Body of pancreas (tissue), 4 donors: Measurements from ENCODE around the gene ASCC3. TPM values are rescaled to one million over a fixed set of nuclear protein-coding genes. Genes with fewer than 3 reads are reported as not detected.

Experiments
- ATAC-seq: fragments of 150-250 bp; one replicate; pipeline ENCODE4 v1.9.1; 2016
- DNase-seq, 4 donors: peaks; one replicate each; pipeline ENCODE4 v3.0.0-alpha.2; 2019
- H3K27ac ChIP-seq, 4 donors: fragments of 200-600 bp; sonication (generic); 1 replicate in 3 of 4; 2 replicates in 1 of 4; pipeline versions ENCODE4 v1.5.1 to v1.6.1; 2016 to 2019; ENCODE audit warnings: mild to moderate bottlenecking in 1 of 4, mixed read lengths in 1 of 4, moderate library complexity in 1 of 4
- H3K27me3 ChIP-seq, 2 donors: fragments of 200-600 bp; sonication (generic); one replicate each; pipeline ENCODE4 v1.6.0; 2016; ENCODE audit warnings: mild to moderate bottlenecking in 1 of 2
- H3K36me3 ChIP-seq, 2 donors: fragments of 200-600 bp; sonication (generic); replicated peaks in 1 of 2; 2 replicates each; pipeline ENCODE4 v1.5.1; 2016; ENCODE audit warnings: low read depth in 2 of 2; ENCODE audit not compliant: insufficient read depth in 1 of 2
- H3K4me1 ChIP-seq: fragments of 200-600 bp; sonication (generic); one replicate; pipeline ENCODE4 v1.6.0; 2016
- H3K4me3 ChIP-seq, 2 donors: fragments of 200-600 bp; sonication (generic); 1 replicate in 1 of 2; 2 replicates in 1 of 2; pipeline ENCODE4 v1.5.1; 2016 to 2019
- H3K9me3 ChIP-seq, 3 donors: fragments of 200-600 bp; sonication (generic); 1 replicate in 2 of 3; 2 replicates in 1 of 3; pipeline ENCODE4 v1.5.1; 2016
- POLR2A ChIP-seq, 3 donors: fragments of 450-650 bp; IDR thresholded peaks; one replicate each; pipeline ENCODE4 v1.6.1; 2016; ENCODE audit warnings: antibody characterized with exemption in 3 of 3, mild to moderate bottlenecking in 2 of 3
- WGBS, 2 donors: methylation state at CpG; one replicate each; pipeline ENCODE4 v1.1.5; 2017; 5-methylcytosine and 5-hydroxymethylcytosine counted together
- intact Hi-C: fragments of 100-400 bp; cut with DNase I; formaldehyde crosslinking; loops from one replicate; pipeline ENCODE4 v1.15.1; 2023
- total RNA-seq, 2 donors: library from RNA; depleted of rRNA; stranded (reverse); fragments of >200 nt; gene quantifications; one replicate each; pipeline ENCODE4 v1.1.0, GENCODE V29; 2016
- TF ChIP-seq, protein P1 (sequence below), 7 experiments: fragments of 450-650 bp in 4 of 7; fragments of 200-600 bp in 3 of 7; sonication (generic) in 3 of 7; IDR thresholded peaks; one replicate each; pipeline ENCODE4 v1.5.1; 2016 to 2019; ENCODE audit warnings: antibody characterized with exemption in 7 of 7

The ASCC3 gene
- total RNA-seq, 2 donors from 2014 or later: 16.8 to 26.5 TPM

DNA sequence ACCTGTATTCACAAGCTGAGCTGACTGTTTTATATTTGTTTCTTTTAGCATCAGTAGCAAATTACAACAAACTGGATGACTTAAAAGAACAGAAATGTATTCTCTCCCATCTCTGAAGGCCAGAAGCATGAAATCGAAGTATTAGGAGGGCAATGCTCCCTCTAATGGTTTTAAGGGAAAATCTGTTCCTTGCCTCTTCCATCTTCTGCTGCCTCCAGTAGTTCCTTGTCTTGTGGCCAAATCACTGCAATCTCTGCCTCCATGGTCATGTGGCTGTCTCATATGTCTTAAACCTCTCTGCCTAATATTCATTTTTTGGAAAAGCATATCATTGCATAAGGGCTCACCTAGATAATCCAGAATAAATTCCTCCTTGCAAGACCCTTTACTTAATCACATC, 25.2 kb upstream of the ASCC3 start:
- no peak for TF ChIP-seq POLR2A (IDR thresholded peaks at IDR 0.05)
- TF ChIP-seq, protein P1, sequence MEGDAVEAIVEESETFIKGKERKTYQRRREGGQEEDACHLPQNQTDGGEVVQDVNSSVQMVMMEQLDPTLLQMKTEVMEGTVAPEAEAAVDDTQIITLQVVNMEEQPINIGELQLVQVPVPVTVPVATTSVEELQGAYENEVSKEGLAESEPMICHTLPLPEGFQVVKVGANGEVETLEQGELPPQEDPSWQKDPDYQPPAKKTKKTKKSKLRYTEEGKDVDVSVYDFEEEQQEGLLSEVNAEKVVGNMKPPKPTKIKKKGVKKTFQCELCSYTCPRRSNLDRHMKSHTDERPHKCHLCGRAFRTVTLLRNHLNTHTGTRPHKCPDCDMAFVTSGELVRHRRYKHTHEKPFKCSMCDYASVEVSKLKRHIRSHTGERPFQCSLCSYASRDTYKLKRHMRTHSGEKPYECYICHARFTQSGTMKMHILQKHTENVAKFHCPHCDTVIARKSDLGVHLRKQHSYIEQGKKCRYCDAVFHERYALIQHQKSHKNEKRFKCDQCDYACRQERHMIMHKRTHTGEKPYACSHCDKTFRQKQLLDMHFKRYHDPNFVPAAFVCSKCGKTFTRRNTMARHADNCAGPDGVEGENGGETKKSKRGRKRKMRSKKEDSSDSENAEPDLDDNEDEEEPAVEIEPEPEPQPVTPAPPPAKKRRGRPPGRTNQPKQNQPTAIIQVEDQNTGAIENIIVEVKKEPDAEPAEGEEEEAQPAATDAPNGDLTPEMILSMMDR (IDR thresholded peaks at IDR 0.05): no peak
- no peak for DNase-seq
- no peaks in the 10 kb centered on the region for H3K36me3 ChIP-seq

DNA sequence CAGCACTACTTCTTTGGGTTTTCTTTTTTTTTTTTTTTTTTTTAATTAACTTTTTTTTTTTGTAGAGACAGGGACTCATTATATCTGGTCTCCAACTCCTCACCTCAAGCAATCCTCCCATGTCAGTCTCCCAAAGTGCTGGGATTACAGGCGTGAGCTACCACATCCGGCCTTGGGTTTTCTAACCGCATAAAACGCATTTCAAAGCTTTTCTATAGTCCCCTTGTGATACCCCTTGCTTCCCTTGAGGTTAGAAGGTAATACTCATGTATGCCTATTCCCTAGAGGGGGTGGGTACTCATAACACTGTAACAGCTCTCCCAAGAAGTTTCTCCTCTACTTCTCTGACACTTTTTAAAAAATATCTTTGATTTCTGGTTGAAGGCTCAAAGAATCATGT, 23.9 kb upstream of the ASCC3 start:
- 78 to 88% methylated on average over 4 of the region's 4 CpGs for WGBS, 2 donors
- DNase-seq (no peak), ATAC-seq (no peak)
- Histone ChIP-seq H3K9me3 (no peaks in the 10 kb centered on the region), H3K27me3 (no peaks in the 10 kb centered on the region), H3K4me3 (no peak overlapping the region), H3K27ac (no peak overlapping the region), H3K36me3 (no peaks in the 10 kb centered on the region), H3K4me1 (no peaks in the 10 kb centered on the region)
- TF ChIP-seq, protein P1 (IDR thresholded peaks at IDR 0.05): no peak
- no peak for TF ChIP-seq POLR2A (IDR thresholded peaks at IDR 0.05)
- intact Hi-C loops: no loop called here

More for the DNA sequence above, 25.2 kb upstream of the ASCC3 start:
- H3K27ac ChIP-seq: no peak overlapping the region
- intact Hi-C loops: no loop called here
- WGBS, 2 donors: 37 to 56% methylated on average over 1 of the region's 1 CpG
- no peaks in the 10 kb centered on the region for H3K4me1 ChIP-seq
- no peak overlapping the region for H3K4me3 ChIP-seq
- no peak for ATAC-seq
- no peaks in the 10 kb centered on the region for H3K27me3 ChIP-seq
- no peaks in the 10 kb centered on the region for H3K9me3 ChIP-seq

DNA sequence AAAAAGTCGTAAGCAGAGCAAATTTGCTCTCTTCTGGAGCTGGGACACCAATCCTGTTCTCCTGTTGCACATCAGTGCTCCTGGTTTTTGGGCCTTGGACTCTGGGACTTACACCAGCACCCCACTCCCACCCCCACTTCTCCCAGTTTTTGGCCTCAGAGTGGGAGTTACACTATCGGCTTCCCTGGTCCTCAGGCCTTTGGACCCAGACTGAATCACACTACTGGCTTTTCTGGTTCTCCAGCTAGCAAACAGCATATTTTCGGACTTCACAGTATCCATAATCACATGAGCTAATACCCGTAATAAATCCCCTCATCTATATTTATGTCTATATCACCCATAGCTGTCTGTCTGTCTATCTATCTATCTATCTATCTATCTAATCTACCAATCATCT, 23.2 kb upstream of the ASCC3 start:
- Histone ChIP-seq H3K27me3 (no peaks in the 10 kb centered on the region), H3K36me3 (no peaks in the 10 kb centered on the region), H3K4me3 (no peak overlapping the region), H3K27ac (no peak overlapping the region), H3K4me1 (no peaks in the 10 kb centered on the region), H3K9me3 (peaks cover 0 to 3% (median 0%) of the 10 kb centered on the region in 3 donors)
- DNase-seq (no peak), ATAC-seq (no peak)
- intact Hi-C loops: no loop called here
- WGBS, 2 donors: 75 to 84% methylated on average over 4 of the region's 4 CpGs
- TF ChIP-seq, protein P1 (IDR thresholded peaks at IDR 0.05): no peak
- TF ChIP-seq POLR2A (IDR thresholded peaks at IDR 0.05): no peak

GRCh38 chr6:100901582-100901981, 20.5 kb upstream of the ASCC3 start:
- 28 to 29% methylated on average over 3 of the region's 3 CpGs for WGBS, 2 donors
- H3K36me3 ChIP-seq: no peaks in the 10 kb centered on the region
- ATAC-seq: no peak
- intact Hi-C loops: no loop called here
- TF ChIP-seq POLR2A (IDR thresholded peaks at IDR 0.05): no peak
- TF ChIP-seq, protein P1 (IDR thresholded peaks at IDR 0.05): no peak
- H3K4me1 ChIP-seq: no peaks in the 10 kb centered on the region
- H3K27ac ChIP-seq: no peak overlapping the region
- no peaks in the 10 kb centered on the region for H3K27me3 ChIP-seq
- no peak overlapping the region for H3K4me3 ChIP-seq
- H3K9me3 ChIP-seq: peaks cover 0 to 8% (median 0%) of the 10 kb centered on the region in 3 donors
- no peak for DNase-seq

GRCh38 chr6:100899202-100899601, 18.1 kb upstream of the ASCC3 start:
- no peaks in the 10 kb centered on the region for H3K27me3 ChIP-seq
- TF ChIP-seq POLR2A (IDR thresholded peaks at IDR 0.05): no peak
- TF ChIP-seq, protein P1 (IDR thresholded peaks at IDR 0.05): no peak
- intact Hi-C loops: no loop called here
- ATAC-seq: no peak
- no peaks in the 10 kb centered on the region for H3K36me3 ChIP-seq
- H3K4me3 ChIP-seq: no peak overlapping the region
- no peaks in the 10 kb centered on the region for H3K4me1 ChIP-seq
- 80 to 91% methylated on average over 3 of the region's 3 CpGs for WGBS, 2 donors
- no peak for DNase-seq
- no peak overlapping the region for H3K27ac ChIP-seq
- peaks cover 0 to 8% (median 0%) of the 10 kb centered on the region in 3 donors for H3K9me3 ChIP-seq
